CD14-positive monocyte (primary cell): ENCODE results near the gene NKX6-2. TPM values are rescaled to one million over a fixed set of nuclear protein-coding genes. Genes with fewer than 3 reads are reported as not detected.
"Not testable (repeated sequence)": the region's sequence is repeated elsewhere in the genome, so short reads cannot be mapped to it uniquely, and the experiment has no call there.

Source experiments
- DNase-seq, 3 donors: peaks; one replicate each; pipeline ENCODE4 v3.0.0-alpha.2; 2011 to 2022
- H2AFZ ChIP-seq: 2 replicates; pipeline ENCODE4 v1.6.0; 2012; ENCODE audit warnings: mild to moderate bottlenecking, low read depth, low read length, inconsistent platforms; ENCODE audit not compliant: insufficient read depth, poor library complexity, severe bottlenecking
- H3K27ac ChIP-seq, 2 donors: 1 replicate in 1 of 2; 2 replicates in 1 of 2; pipeline ENCODE4 v1.5.1; 2012 to 2013; ENCODE audit warnings: low read length in 2 of 2, control low read depth in 1 of 2, inconsistent platforms in 1 of 2, low read depth in 1 of 2, mild to moderate bottlenecking in 1 of 2
- H3K27me3 ChIP-seq, 2 donors: one replicate each; pipeline versions ENCODE4 v1.6.0 to v1.6.1; 2011 to 2013; ENCODE audit warnings: low read length in 2 of 2; ENCODE audit not compliant: control insufficient read depth in 2 of 2, insufficient read depth in 2 of 2
- H3K36me3 ChIP-seq, 2 donors: replicated peaks in 1 of 2; 1 replicate in 1 of 2; 2 replicates in 1 of 2; pipeline versions ENCODE4 v1.5.1 to v1.6.1; 2012 to 2013; ENCODE audit warnings: low read length in 2 of 2, control low read depth in 1 of 2, inconsistent platforms in 1 of 2, mild to moderate bottlenecking in 1 of 2; ENCODE audit not compliant: insufficient read depth in 2 of 2, control insufficient read depth in 1 of 2
- H3K4me1 ChIP-seq, 2 donors: 1 replicate in 1 of 2; 2 replicates in 1 of 2; pipeline versions ENCODE4 v1.5.1 to v1.6.1; 2012 to 2013; ENCODE audit warnings: low read length in 2 of 2, control low read depth in 1 of 2, inconsistent platforms in 1 of 2, mild to moderate bottlenecking in 1 of 2, moderate library complexity in 1 of 2; ENCODE audit not compliant: insufficient read depth in 2 of 2, control insufficient read depth in 1 of 2
- H3K4me2 ChIP-seq: replicated peaks from 2 replicates; pipeline ENCODE3; 2012; ENCODE audit warnings: low read length, moderate library complexity, mild to moderate bottlenecking; ENCODE audit not compliant: poor library complexity, severe bottlenecking; ENCODE audit errors: extremely low read depth
- H3K4me3 ChIP-seq, 3 experiments: fragments of 200-600 bp in 1 of 3; sonication (generic) in 1 of 3; replicated peaks in 1 of 3; 1 replicate in 2 of 3; 2 replicates in 1 of 3; pipeline ENCODE4 v1.5.1; 2011 to 2013; ENCODE audit warnings: low read length in 3 of 3, mild to moderate bottlenecking in 3 of 3, control low read depth in 2 of 3, low read depth in 2 of 3, inconsistent platforms in 1 of 3, moderate library complexity in 1 of 3
- H3K79me2 ChIP-seq: 2 replicates; pipeline ENCODE4 v1.6.0; 2012; ENCODE audit warnings: mild to moderate bottlenecking, control low read depth, inconsistent platforms, low read length, moderate library complexity; ENCODE audit not compliant: insufficient read depth
- H3K9ac ChIP-seq: 2 replicates; pipeline ENCODE4 v1.6.0; 2017; ENCODE audit warnings: low read length, mild to moderate bottlenecking; ENCODE audit not compliant: insufficient read depth, poor library complexity, severe bottlenecking
- H3K9me3 ChIP-seq, 2 donors: replicated peaks in 1 of 2; 1 replicate in 1 of 2; 2 replicates in 1 of 2; pipeline versions ENCODE4 v1.5.1 to v1.6.1; 2012 to 2013; ENCODE audit warnings: low read length in 2 of 2, control low read depth in 1 of 2; ENCODE audit not compliant: control insufficient read depth in 1 of 2, insufficient read depth in 1 of 2
- H4K20me1 ChIP-seq: 2 replicates; pipeline ENCODE4 v1.6.0; 2012; ENCODE audit warnings: mild to moderate bottlenecking, low read length, control low read depth, moderate library complexity; ENCODE audit not compliant: insufficient read depth
- H3K27ac Mint-ChIP-seq, 7 donors: one replicate each; pipeline ENCODE4 v1.8.0; 2020; ENCODE audit warnings: mild to moderate bottlenecking in 7 of 7, mixed read lengths in 7 of 7, moderate library complexity in 6 of 7, inconsistent platforms in 2 of 7
- H3K27me3 Mint-ChIP-seq, 3 donors: one replicate each; pipeline ENCODE4 v1.8.0; 2021 to 2022; ENCODE audit warnings: low read depth in 3 of 3, mild to moderate bottlenecking in 3 of 3, mixed read lengths in 3 of 3, moderate library complexity in 3 of 3, inconsistent platforms in 1 of 3
- H3K36me3 Mint-ChIP-seq, 2 donors: one replicate each; pipeline ENCODE4 v1.8.0; 2020; ENCODE audit warnings: mixed read lengths in 2 of 2, inconsistent platforms in 1 of 2, mild to moderate bottlenecking in 1 of 2
- H3K4me1 Mint-ChIP-seq: one replicate; pipeline ENCODE4 v1.8.0; 2020; ENCODE audit warnings: mild to moderate bottlenecking, mixed read lengths
- H3K4me3 Mint-ChIP-seq, 2 donors: one replicate each; pipeline ENCODE4 v1.8.0; 2020; ENCODE audit warnings: mild to moderate bottlenecking in 2 of 2, mixed read lengths in 2 of 2, moderate library complexity in 1 of 2
- H3K9me3 Mint-ChIP-seq, 7 donors: one replicate each; pipeline ENCODE4 v1.8.0; 2020 to 2022; ENCODE audit warnings: mixed read lengths in 7 of 7, mild to moderate bottlenecking in 6 of 7, moderate library complexity in 6 of 7, inconsistent platforms in 2 of 7
- CTCF ChIP-seq: fragments of 200-600 bp; IDR thresholded peaks from one replicate; pipeline ENCODE4 v1.8.0; 2022; ENCODE audit warnings: antibody characterized with exemption, mild to moderate bottlenecking
- WGBS: methylation state at CpG from one replicate; pipeline ENCODE4 v1.1.5; 2013; ENCODE audit warnings: missing lambda C conversion rate; ENCODE audit not compliant: insufficient coverage; 5-methylcytosine and 5-hydroxymethylcytosine counted together
- intact Hi-C, 2 donors: fragments of 100-400 bp; cut with micrococcal nuclease; formaldehyde crosslinking; loops; one replicate each; pipeline versions ENCODE4 v1.15.0 to v1.15.1; 2023
- polyA plus RNA-seq, 3 donors: library from polyadenylated mRNA; depleted of rRNA in 1 of 3; unstranded in 2 of 3; stranded (reverse) in 1 of 3; fragments of 300-500 nt in 2 of 3; fragments of >200 nt in 1 of 3; fragmentation: Illumina TruSeq in 2 of 3; gene quantifications; 1 replicate in 2 of 3; 2 replicates in 1 of 3; pipeline ENCODE4 v1.2.3, GENCODE V29; 2012 to 2021

The NKX6-2 gene
- polyA plus RNA-seq, 3 donors: not detected

- no peak overlapping the region for H2AFZ ChIP-seq
- Mint-ChIP-seq H3K4me1 (no peaks in the 10 kb centered on the region), H3K27ac (peak overlapping the region in 2 of 7 donors; percentile 3 to 10), H3K36me3 (peaks cover 32 to 62% of the 10 kb centered on the region in 2 donors), H3K9me3 (peaks cover 0 to 16% (median 10%) of the 10 kb centered on the region in 7 donors), H3K27me3 (peaks cover 0 to 1% (median 0%) of the 10 kb centered on the region in 3 donors), H3K4me3 (no peak overlapping the region)
- intact Hi-C loops: no loop called here
- H3K4me2 ChIP-seq: no peak overlapping the region
- no peaks in the 10 kb centered on the region for H3K79me2 ChIP-seq
- no peak for TF ChIP-seq CTCF
- H3K36me3 ChIP-seq: peaks cover 33 to 40% of the 10 kb centered on the region in 2 donors
- no peaks in the 10 kb centered on the region for H3K27me3 ChIP-seq
- H3K9ac ChIP-seq: no peak overlapping the region
- no peak overlapping the region for H3K4me3 ChIP-seq
- H3K27ac ChIP-seq: no peak overlapping the region
- peaks cover 14 to 15% of the 10 kb centered on the region in 2 donors for H3K9me3 ChIP-seq
- H3K4me1 ChIP-seq: no peaks in the 10 kb centered on the region
- H4K20me1 ChIP-seq: no peaks in the 10 kb centered on the region
- 96% methylated on average over 10 of the region's 22 CpGs for whole genome bisulfite sequencing
- no peak for DNase-seq
Observed at GRCh38 chr10:132774902-132775863, 10.8 kb downstream of the NKX6-2 start.

GRCh38 chr10:132774181-132774901 lies 11.6 kb downstream of the NKX6-2 start:
- Histone ChIP-seq H3K27me3 (no peaks in the 10 kb centered on the region), H2AFZ (no peak overlapping the region), H3K4me2 (no peak overlapping the region), H4K20me1 (no peaks in the 10 kb centered on the region), H3K9ac (no peak overlapping the region), H3K27ac (no peak overlapping the region), H3K79me2 (no peaks in the 10 kb centered on the region), H3K4me1 (no peaks in the 10 kb centered on the region), H3K36me3 (peaks cover 26 to 40% of the 10 kb centered on the region in 2 donors), H3K4me3 (no peak overlapping the region), H3K9me3 (peaks cover 21 to 22% of the 10 kb centered on the region in 2 donors)
- no peak for DNase-seq
- intact Hi-C loops: no loop called here
- no peak overlapping the region for H3K4me3 Mint-ChIP-seq
- no peak for TF ChIP-seq CTCF
- peak overlapping the region in 1 of 7 donors; percentile 53 for H3K27ac Mint-ChIP-seq
- H3K9me3 Mint-ChIP-seq: peaks cover 4 to 23% (median 15%) of the 10 kb centered on the region in 7 donors
- peaks cover 25 to 60% of the 10 kb centered on the region in 2 donors for H3K36me3 Mint-ChIP-seq
- H3K27me3 Mint-ChIP-seq: peaks cover 0 to 1% (median 0%) of the 10 kb centered on the region in 3 donors
- no peaks in the 10 kb centered on the region for H3K4me1 Mint-ChIP-seq
- 96% methylated on average over 24 of the region's 29 CpGs for WGBS

- H3K9ac ChIP-seq, H3K4me1 Mint-ChIP-seq, H3K79me2 ChIP-seq, H3K4me3 ChIP-seq, DNase-seq, H2AFZ ChIP-seq, H4K20me1 ChIP-seq, H3K27me3 Mint-ChIP-seq, H3K27ac Mint-ChIP-seq, H3K4me2 ChIP-seq, H3K27me3 ChIP-seq, intact Hi-C loops, H3K4me1 ChIP-seq, H3K4me3 Mint-ChIP-seq, H3K27ac ChIP-seq: not testable (repeated sequence)
- peaks cover 30 to 43% of the 10 kb centered on the region in 2 donors for H3K36me3 ChIP-seq
- peaks cover 37% of the 10 kb centered on the region in 2 donors for H3K9me3 ChIP-seq
- Mint-ChIP-seq H3K36me3 (peaks cover 30 to 63% of the 10 kb centered on the region in 2 donors), H3K9me3 (peaks cover 18 to 39% (median 29%) of the 10 kb centered on the region in 7 donors)
- WGBS: 97% methylated on average over 19 of the region's 25 CpGs
Observed at GRCh38 chr10:132772816-132773215, 13.1 kb downstream of the NKX6-2 start.
